ENCODE results near the gene CADM1. TPM values are rescaled to one million over a fixed set of nuclear protein-coding genes. Genes with fewer than 3 reads are reported as not detected.

The CADM1 gene
- total and polyA plus RNA-seq, 11 donors: 11.4 to 80.2 (median 40.6) TPM

- 69 to 78% (median 72%) methylated on average over 10 of the region's 10 CpGs for WGBS, 4 donors
- Histone ChIP-seq H3K36me3 (no peaks in the 10 kb centered on the region), H3K27ac (no peak overlapping the region), H3K27me3 (no peaks in the 10 kb centered on the region), H3K4me3 (no peak overlapping the region), H3K9me3 (no peaks in the 10 kb centered on the region), H3K4me1 (no peaks in the 10 kb centered on the region)
- ATAC-seq (no peak), DNase-seq (no peak)
- intact Hi-C loops (cut with DNase I): no loop called here
- TF ChIP-seq, protein P1, sequence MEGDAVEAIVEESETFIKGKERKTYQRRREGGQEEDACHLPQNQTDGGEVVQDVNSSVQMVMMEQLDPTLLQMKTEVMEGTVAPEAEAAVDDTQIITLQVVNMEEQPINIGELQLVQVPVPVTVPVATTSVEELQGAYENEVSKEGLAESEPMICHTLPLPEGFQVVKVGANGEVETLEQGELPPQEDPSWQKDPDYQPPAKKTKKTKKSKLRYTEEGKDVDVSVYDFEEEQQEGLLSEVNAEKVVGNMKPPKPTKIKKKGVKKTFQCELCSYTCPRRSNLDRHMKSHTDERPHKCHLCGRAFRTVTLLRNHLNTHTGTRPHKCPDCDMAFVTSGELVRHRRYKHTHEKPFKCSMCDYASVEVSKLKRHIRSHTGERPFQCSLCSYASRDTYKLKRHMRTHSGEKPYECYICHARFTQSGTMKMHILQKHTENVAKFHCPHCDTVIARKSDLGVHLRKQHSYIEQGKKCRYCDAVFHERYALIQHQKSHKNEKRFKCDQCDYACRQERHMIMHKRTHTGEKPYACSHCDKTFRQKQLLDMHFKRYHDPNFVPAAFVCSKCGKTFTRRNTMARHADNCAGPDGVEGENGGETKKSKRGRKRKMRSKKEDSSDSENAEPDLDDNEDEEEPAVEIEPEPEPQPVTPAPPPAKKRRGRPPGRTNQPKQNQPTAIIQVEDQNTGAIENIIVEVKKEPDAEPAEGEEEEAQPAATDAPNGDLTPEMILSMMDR (IDR thresholded peaks at IDR 0.05): no peak
- TF ChIP-seq POLR2A (IDR thresholded peaks at IDR 0.05): no peak
These were observed 377.6 kb downstream of the CADM1 start for GRCh38 chr11:115126515-115127208.

DNA sequence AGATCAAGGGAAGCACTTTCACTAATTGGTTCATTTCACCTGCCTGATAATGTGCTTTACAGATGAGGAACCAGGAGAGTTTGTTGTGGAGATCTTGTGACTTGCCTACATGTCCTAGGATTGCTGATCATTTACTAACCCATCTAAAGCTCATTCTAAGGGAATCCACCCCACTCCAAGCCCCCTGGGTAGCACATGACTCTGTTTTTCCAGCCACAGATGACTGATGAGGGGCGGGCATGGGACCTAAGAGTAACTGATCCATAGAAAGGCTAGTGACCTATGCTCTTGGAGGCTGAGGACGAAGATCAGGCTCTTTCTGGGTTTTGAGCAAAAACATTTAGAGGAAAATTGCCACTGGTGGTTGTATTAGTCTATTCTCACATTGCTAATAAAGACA, 378.1 kb downstream of the CADM1 start:
- no peak overlapping the region for H3K27ac ChIP-seq
- no peaks in the 10 kb centered on the region for H3K36me3 ChIP-seq
- intact Hi-C loops (cut with DNase I): no loop called here
- no peak for TF ChIP-seq POLR2A (IDR thresholded peaks at IDR 0.05)
- TF ChIP-seq, protein P1 (IDR thresholded peaks at IDR 0.05): no peak
- no peaks in the 10 kb centered on the region for H3K27me3 ChIP-seq
- no peak overlapping the region for H3K4me3 ChIP-seq
- H3K4me1 ChIP-seq: no peaks in the 10 kb centered on the region
- H3K9me3 ChIP-seq: no peaks in the 10 kb centered on the region
- no peak for DNase-seq
- no peak for ATAC-seq
- WGBS, 4 donors: 79 to 96% (median 84%) methylated on average over 2 of the region's 2 CpGs

- Histone ChIP-seq H3K4me1 (no peaks in the 10 kb centered on the region), H3K27ac (no peak overlapping the region), H3K4me3 (no peak overlapping the region), H3K27me3 (no peaks in the 10 kb centered on the region), H3K36me3 (no peaks in the 10 kb centered on the region), H3K9me3 (no peaks in the 10 kb centered on the region)
- 79 to 92% (median 88%) methylated on average over 4 of the region's 4 CpGs for WGBS, 4 donors
- ATAC-seq (no peak), DNase-seq (no peak)
- intact Hi-C loops (cut with DNase I): no loop called here
- TF ChIP-seq, protein P1 (IDR thresholded peaks at IDR 0.05): no peak
- TF ChIP-seq POLR2A (IDR thresholded peaks at IDR 0.05): no peak
These were observed 379.4 kb downstream of the CADM1 start for GRCh38 chr11:115124786-115125185.

GRCh38 chr11:115123641-115124040, 380.6 kb downstream of the CADM1 start:
- DNase-seq (no peak), ATAC-seq (no peak)
- TF ChIP-seq, protein P1 (IDR thresholded peaks at IDR 0.05): no peak
- TF ChIP-seq POLR2A (IDR thresholded peaks at IDR 0.05): no peak
- intact Hi-C loops (cut with DNase I): no loop called here
- Histone ChIP-seq H3K27me3 (no peaks in the 10 kb centered on the region), H3K36me3 (no peaks in the 10 kb centered on the region), H3K9me3 (no peaks in the 10 kb centered on the region), H3K4me1 (no peaks in the 10 kb centered on the region), H3K27ac (no peak overlapping the region), H3K4me3 (no peak overlapping the region)
- WGBS, 4 donors: 83 to 88% (median 85%) methylated on average over 7 of the region's 7 CpGs

All from heart left ventricle (tissue), 16 donors.